ENCODE data around the gene UXS1. TPM values are rescaled to one million over a fixed set of nuclear protein-coding genes. Genes with fewer than 3 reads are reported as not detected.

The UXS1 gene
- total RNA-seq, 4 donors from 2014 or later, result 8.0 to 46.9 (median 18.4) TPM

- no peak for ATAC-seq
- H3K4me1 ChIP-seq, result peaks cover 5 to 20% of the 10 kb centered on the region in 2 donors
- no peaks in the 10 kb centered on the region for H3K27me3 ChIP-seq
- H3K36me3 ChIP-seq, result no peaks in the 10 kb centered on the region
- no peak overlapping the region for H3K27ac ChIP-seq
- no peak for TF ChIP-seq POLR2A (IDR thresholded peaks at IDR 0.05)
- TF ChIP-seq, protein P1, sequence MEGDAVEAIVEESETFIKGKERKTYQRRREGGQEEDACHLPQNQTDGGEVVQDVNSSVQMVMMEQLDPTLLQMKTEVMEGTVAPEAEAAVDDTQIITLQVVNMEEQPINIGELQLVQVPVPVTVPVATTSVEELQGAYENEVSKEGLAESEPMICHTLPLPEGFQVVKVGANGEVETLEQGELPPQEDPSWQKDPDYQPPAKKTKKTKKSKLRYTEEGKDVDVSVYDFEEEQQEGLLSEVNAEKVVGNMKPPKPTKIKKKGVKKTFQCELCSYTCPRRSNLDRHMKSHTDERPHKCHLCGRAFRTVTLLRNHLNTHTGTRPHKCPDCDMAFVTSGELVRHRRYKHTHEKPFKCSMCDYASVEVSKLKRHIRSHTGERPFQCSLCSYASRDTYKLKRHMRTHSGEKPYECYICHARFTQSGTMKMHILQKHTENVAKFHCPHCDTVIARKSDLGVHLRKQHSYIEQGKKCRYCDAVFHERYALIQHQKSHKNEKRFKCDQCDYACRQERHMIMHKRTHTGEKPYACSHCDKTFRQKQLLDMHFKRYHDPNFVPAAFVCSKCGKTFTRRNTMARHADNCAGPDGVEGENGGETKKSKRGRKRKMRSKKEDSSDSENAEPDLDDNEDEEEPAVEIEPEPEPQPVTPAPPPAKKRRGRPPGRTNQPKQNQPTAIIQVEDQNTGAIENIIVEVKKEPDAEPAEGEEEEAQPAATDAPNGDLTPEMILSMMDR (IDR thresholded peaks at IDR 0.05 in 4 of 5, conservative IDR thresholded peaks at IDR 0.05 in 1 of 5), result no peak
- intact Hi-C loops (cut with DNase I; ENCODE audit: low total_unique reads) (no loop called here), in situ Hi-C loops (cut with MboI; ENCODE audit: low sequenced_read_pairs in 4 of 4) (no loop called here)
- H3K4me3 ChIP-seq, result no peak overlapping the region
- no peaks in the 10 kb centered on the region for H3K9me3 ChIP-seq
- no peak for DNase-seq
These were observed 50.4 kb downstream of the UXS1 start for GRCh38 chr2:106143495-106144215.

- no peak for ATAC-seq
- in situ Hi-C loops (cut with MboI; ENCODE audit: low sequenced_read_pairs in 4 of 4) (no loop called here), intact Hi-C loops (cut with DNase I; ENCODE audit: low total_unique reads) (no loop called here)
These were observed 51.4 kb downstream of the UXS1 start for GRCh38 chr2:106142683-106143082.

DNA sequence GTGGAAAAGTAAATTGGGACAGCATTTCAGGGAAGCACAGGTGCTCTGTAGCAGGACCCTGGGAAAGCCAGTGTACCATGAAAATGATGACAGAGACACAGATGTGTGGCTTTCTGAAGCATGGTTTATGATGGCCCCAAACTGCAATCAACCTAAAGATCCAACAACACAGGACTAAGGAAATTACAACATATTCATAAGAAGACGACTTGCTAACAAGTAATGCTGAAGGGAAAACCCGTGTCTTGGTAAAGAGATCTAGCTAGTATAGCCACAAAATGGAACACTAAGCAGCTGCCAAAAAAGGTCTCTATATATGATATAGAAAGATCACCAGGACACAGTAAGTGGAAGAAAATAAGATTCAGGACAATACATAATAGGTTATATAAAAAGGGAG, 53.2 kb downstream of the UXS1 start:
- peaks cover 0 to 21% of the 10 kb centered on the region in 2 donors for H3K4me1 ChIP-seq
- H3K9me3 ChIP-seq, result no peaks in the 10 kb centered on the region
- intact Hi-C loops (cut with DNase I; ENCODE audit: low total_unique reads), result no loop called here
- in situ Hi-C loops (cut with MboI; ENCODE audit: low sequenced_read_pairs in 4 of 4), result no loop called here
- no peak for DNase-seq
- no peak for ATAC-seq
- H3K27ac ChIP-seq, result no peak overlapping the region
- H3K27me3 ChIP-seq, result no peaks in the 10 kb centered on the region
- no peak overlapping the region for H3K4me3 ChIP-seq
- no peaks in the 10 kb centered on the region for H3K36me3 ChIP-seq
- TF ChIP-seq, protein P1 (IDR thresholded peaks at IDR 0.05 in 4 of 5, conservative IDR thresholded peaks at IDR 0.05 in 1 of 5), result no peak
- TF ChIP-seq POLR2A (IDR thresholded peaks at IDR 0.05), result no peak

More at GRCh38 chr2:106142683-106143082, 51.4 kb downstream of the UXS1 start:
- Histone ChIP-seq H3K4me1 (peaks cover 0 to 21% of the 10 kb centered on the region in 2 donors), H3K4me3 (no peak overlapping the region), H3K27me3 (no peaks in the 10 kb centered on the region), H3K9me3 (no peaks in the 10 kb centered on the region), H3K27ac (no peak overlapping the region), H3K36me3 (no peaks in the 10 kb centered on the region)
- TF ChIP-seq, protein P1 (IDR thresholded peaks at IDR 0.05 in 4 of 5, conservative IDR thresholded peaks at IDR 0.05 in 1 of 5), result no peak
- TF ChIP-seq POLR2A (IDR thresholded peaks at IDR 0.05), result no peak
- DNase-seq, result no peak

DNA sequence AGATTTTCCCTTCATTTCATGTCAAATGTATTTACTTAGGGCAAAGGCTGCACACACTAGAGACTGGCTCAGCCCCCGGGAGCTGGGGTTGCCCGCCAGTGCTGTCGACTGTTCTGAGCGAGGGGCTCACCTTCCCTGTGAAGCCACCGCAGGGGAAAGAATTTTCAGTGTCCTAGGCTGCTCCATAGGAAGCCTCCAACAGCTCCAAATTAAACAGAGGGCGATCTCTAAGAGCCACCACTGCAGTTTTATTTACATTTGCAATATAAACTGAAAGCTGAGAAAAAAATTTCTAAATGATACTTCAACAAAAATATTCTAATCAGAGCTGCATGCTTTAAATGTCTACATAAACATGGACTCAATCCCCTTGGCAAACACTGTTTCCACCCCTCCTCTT, 54.0 kb downstream of the UXS1 start:
- TF ChIP-seq POLR2A (IDR thresholded peaks at IDR 0.05), result no peak
- TF ChIP-seq, protein P1 (IDR thresholded peaks at IDR 0.05 in 4 of 5, conservative IDR thresholded peaks at IDR 0.05 in 1 of 5), result no peak
- peaks cover 0 to 21% of the 10 kb centered on the region in 2 donors for H3K4me1 ChIP-seq
- no peak for ATAC-seq
- no peaks in the 10 kb centered on the region for H3K27me3 ChIP-seq
- no peak overlapping the region for H3K27ac ChIP-seq
- H3K9me3 ChIP-seq, result no peaks in the 10 kb centered on the region
- H3K36me3 ChIP-seq, result no peaks in the 10 kb centered on the region
- intact Hi-C loops (cut with DNase I; ENCODE audit: low total_unique reads) (no loop called here), in situ Hi-C loops (cut with MboI; ENCODE audit: low sequenced_read_pairs in 4 of 4) (no loop called here)
- DNase-seq, result no peak
- H3K4me3 ChIP-seq, result no peak overlapping the region

Measured in gastrocnemius medialis (tissue), 4 donors.